SK-N-SH (cell line): ENCODE results near the gene ARF5. TPM values are rescaled to one million over a fixed set of nuclear protein-coding genes. Genes with fewer than 3 reads are reported as not detected.

ENCODE experiments used
- CTCF ChIA-PET: fragments of 300-600, 350-600 bp; formaldehyde crosslinking; extraction: SDS; loops from one replicate; lab custom pipeline; 2021; lab: Yijun Ruan, JAX
- POLR2A ChIA-PET: fragments of 350-600 bp; sonication (Branson Sonifier 250); formaldehyde crosslinking; extraction: SDS; loops from one replicate; lab custom pipeline; 2020; ENCODE audit warnings: antibody characterized with exemption, inconsistent platforms; lab: Yijun Ruan, JAX
- DNase-seq: peaks from one replicate; pipeline ENCODE4 v3.0.0; 2012
- H2AFZ ChIP-seq: fragments of 200-600 bp; sonication (generic); 2 replicates; pipeline ENCODE4 v1.8.1; 2016; ENCODE audit warnings: antibody characterized with exemption, mild to moderate bottlenecking, low read depth
- H3F3A ChIP-seq: fragments of 200-600 bp; sonication (generic); replicated peaks from 2 replicates; pipeline ENCODE3; 2016; ENCODE audit warnings: antibody characterized with exemption, mild to moderate bottlenecking; ENCODE audit not compliant: insufficient read depth
- H3K27ac ChIP-seq, 2 experiments: fragments of 200-500 bp in 1 of 2; fragments of 200-600 bp in 1 of 2; sonication (Bioruptor generic) in 1 of 2; sonication (generic), shearing (Covaris generic) in 1 of 2; 2 replicates each; pipeline versions ENCODE4 v1.5.1 to v1.6.1; 2014 to 2016; ENCODE audit warnings: low read depth in 2 of 2, inconsistent platforms in 1 of 2, low read length in 1 of 2, mild to moderate bottlenecking in 1 of 2, mixed read lengths in 1 of 2
- H3K27me3 ChIP-seq: fragments of 200-600 bp; sonication (generic), shearing (Covaris generic); 2 replicates; pipeline ENCODE4 v1.6.1; 2016; ENCODE audit warnings: mixed run types; ENCODE audit not compliant: insufficient read depth
- H3K36me3 ChIP-seq, 2 experiments: fragments of 200-500 bp in 1 of 2; fragments of 200-600 bp in 1 of 2; sonication (Bioruptor generic) in 1 of 2; sonication (generic) in 1 of 2; replicated peaks in 1 of 2; 2 replicates each; pipeline versions ENCODE3 to v1.5.1; 2014 to 2016; ENCODE audit warnings: low read length in 1 of 2, mild to moderate bottlenecking in 1 of 2; ENCODE audit not compliant: insufficient read depth in 2 of 2, control insufficient read depth in 1 of 2
- H3K4me1 ChIP-seq, 2 experiments: fragments of 200-500 bp in 1 of 2; fragments of 200-600 bp in 1 of 2; sonication (Bioruptor generic) in 1 of 2; sonication (generic), shearing (Covaris generic) in 1 of 2; 2 replicates each; pipeline versions ENCODE4 v1.5.1 to v1.6.1; 2014 to 2016; ENCODE audit warnings: low read depth in 1 of 2, low read length in 1 of 2, mixed run types in 1 of 2; ENCODE audit not compliant: insufficient read depth in 2 of 2, control insufficient read depth in 1 of 2
- H3K4me2 ChIP-seq: fragments of 200-600 bp; sonication (generic), shearing (Covaris generic); 2 replicates; pipeline ENCODE4 v1.6.1; 2017; ENCODE audit warnings: mixed run types
- H3K4me3 ChIP-seq, 2 experiments: fragments of 200-500 bp in 1 of 2; fragments of 200-600 bp in 1 of 2; sonication (Bioruptor generic) in 1 of 2; sonication (generic), shearing (Covaris generic) in 1 of 2; 2 replicates each; pipeline versions ENCODE4 v1.5.1 to v1.8.1; 2014 to 2016; ENCODE audit warnings: low read depth in 2 of 2, inconsistent platforms in 1 of 2, low read length in 1 of 2, mild to moderate bottlenecking in 1 of 2, mixed read lengths in 1 of 2, moderate library complexity in 1 of 2
- H3K79me2 ChIP-seq: fragments of 200-600 bp; sonication (generic); 2 replicates; pipeline ENCODE4 v1.8.1; 2017; ENCODE audit warnings: mild to moderate bottlenecking; ENCODE audit not compliant: insufficient read depth
- H3K9ac ChIP-seq: fragments of 200-600 bp; sonication (generic); 2 replicates; pipeline ENCODE4 v1.6.1; 2017; ENCODE audit warnings: mixed run types
- H3K9me2 ChIP-seq: fragments of 200-600 bp; sonication (generic); 2 replicates; pipeline ENCODE4 v1.6.1; 2017; ENCODE audit warnings: mixed run types
- H3K9me3 ChIP-seq: fragments of 200-600 bp; sonication (generic); 2 replicates; pipeline ENCODE4 v1.6.1; 2017; ENCODE audit warnings: mixed run types, mild to moderate bottlenecking, moderate library complexity
- H4K20me1 ChIP-seq: fragments of 200-600 bp; sonication (generic); 2 replicates; pipeline ENCODE4 v1.6.1; 2017; ENCODE audit warnings: mild to moderate bottlenecking, mixed run types; ENCODE audit not compliant: insufficient read depth
- ELF1 ChIP-seq: IDR thresholded peaks from 2 replicates; pipeline ENCODE4 v1.4.0; 2012
- EZH2phosphoT487 ChIP-seq: fragments of 200-600 bp; sonication (generic); IDR thresholded peaks from 2 replicates; pipeline ENCODE4 v1.6.1; 2017; ENCODE audit warnings: low read depth, mixed run types, mild to moderate bottlenecking, antibody characterized with exemption, moderate library complexity, borderline replicate concordance
- FOSL2 ChIP-seq: IDR thresholded peaks from 2 replicates; pipeline ENCODE4 v1.4.0; 2012; ENCODE audit warnings: low read depth, mild to moderate bottlenecking, moderate library complexity, borderline replicate concordance
- FOXM1 ChIP-seq: IDR thresholded peaks from 2 replicates; pipeline ENCODE4 v1.4.0; 2012; ENCODE audit warnings: low read depth, mild to moderate bottlenecking
- MEF2A ChIP-seq: IDR thresholded peaks from 2 replicates; pipeline ENCODE4 v1.4.0; 2012; ENCODE audit warnings: low read depth, borderline replicate concordance
- MXI1 ChIP-seq: IDR thresholded peaks from 2 replicates; pipeline ENCODE4 v1.6.1; 2012; ENCODE audit warnings: mild to moderate bottlenecking, low read depth, low read length, improper control_type of control experiment
- NRF1 ChIP-seq: IDR thresholded peaks from 2 replicates; pipeline ENCODE4 v1.6.1; 2012; ENCODE audit warnings: low read depth, mild to moderate bottlenecking, low read length
- POLR2AphosphoS5 ChIP-seq: IDR thresholded peaks from 2 replicates; pipeline ENCODE4 v1.6.1; 2012; ENCODE audit warnings: low read depth, low read length
- RFX5 ChIP-seq: IDR thresholded peaks from 2 replicates; pipeline ENCODE4 v1.6.1; 2012; ENCODE audit warnings: mild to moderate bottlenecking, improper control_type of control experiment, low read length
- SIN3A ChIP-seq: IDR thresholded peaks from 2 replicates; pipeline ENCODE4 v1.6.1; 2012; ENCODE audit warnings: low read depth, mild to moderate bottlenecking, low read length, moderate library complexity, borderline replicate concordance
- SMC3 ChIP-seq: IDR thresholded peaks from 2 replicates; pipeline ENCODE4 v1.6.1; 2012; ENCODE audit warnings: low read depth, low read length, improper control_type of control experiment
- TAF1 ChIP-seq: IDR thresholded peaks from 2 replicates; pipeline ENCODE4 v1.6.1; 2012; ENCODE audit warnings: low read depth, mild to moderate bottlenecking, low read length, moderate library complexity, borderline replicate concordance
- TCF12 ChIP-seq: IDR thresholded peaks from 2 replicates; pipeline ENCODE4 v1.4.0; 2012
- USF1 ChIP-seq: IDR thresholded peaks from 2 replicates; pipeline ENCODE4 v1.4.0; 2012; ENCODE audit warnings: low read depth, borderline replicate concordance
- YY1 ChIP-seq: IDR thresholded peaks from 2 replicates; pipeline ENCODE4 v1.4.0; 2012; ENCODE audit warnings: low read depth, mild to moderate bottlenecking
- WGBS: methylation state at CpG from one replicate; pipeline ENCODE4 v1.1.6; 2017; ENCODE audit warnings: low lambda C conversion rate; 5-methylcytosine and 5-hydroxymethylcytosine counted together
- polyA plus RNA-seq, 3 experiments: library from polyadenylated mRNA; depleted of rRNA; stranded (reverse); fragments of >200 nt; gene quantifications; 2 replicates each; pipeline ENCODE4 v1.2.3, GENCODE V29; 2012
- TF ChIP-seq, protein P1 (sequence below): IDR thresholded peaks from 2 replicates; pipeline ENCODE4; 2012

The ARF5 gene
- polyA plus RNA-seq, 1 of the 3 experiments (the other 2 are of a cell fraction) = 562 TPM

- TF ChIP-seq, protein P1, sequence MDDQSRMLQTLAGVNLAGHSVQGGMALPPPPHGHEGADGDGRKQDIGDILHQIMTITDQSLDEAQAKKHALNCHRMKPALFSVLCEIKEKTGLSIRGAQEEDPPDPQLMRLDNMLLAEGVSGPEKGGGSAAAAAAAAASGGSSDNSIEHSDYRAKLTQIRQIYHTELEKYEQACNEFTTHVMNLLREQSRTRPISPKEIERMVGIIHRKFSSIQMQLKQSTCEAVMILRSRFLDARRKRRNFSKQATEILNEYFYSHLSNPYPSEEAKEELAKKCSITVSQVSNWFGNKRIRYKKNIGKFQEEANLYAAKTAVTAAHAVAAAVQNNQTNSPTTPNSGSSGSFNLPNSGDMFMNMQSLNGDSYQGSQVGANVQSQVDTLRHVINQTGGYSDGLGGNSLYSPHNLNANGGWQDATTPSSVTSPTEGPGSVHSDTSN = no peak
- no peak for TF ChIP-seq FOSL2
- no peak for TF ChIP-seq FOXM1
- no peak for TF ChIP-seq EZH2phosphoT487
- no peak for TF ChIP-seq TCF12
These were observed 30.6 kb downstream of the ARF5 start (continued) for GRCh38 chr7:127618775-127619174.

DNA sequence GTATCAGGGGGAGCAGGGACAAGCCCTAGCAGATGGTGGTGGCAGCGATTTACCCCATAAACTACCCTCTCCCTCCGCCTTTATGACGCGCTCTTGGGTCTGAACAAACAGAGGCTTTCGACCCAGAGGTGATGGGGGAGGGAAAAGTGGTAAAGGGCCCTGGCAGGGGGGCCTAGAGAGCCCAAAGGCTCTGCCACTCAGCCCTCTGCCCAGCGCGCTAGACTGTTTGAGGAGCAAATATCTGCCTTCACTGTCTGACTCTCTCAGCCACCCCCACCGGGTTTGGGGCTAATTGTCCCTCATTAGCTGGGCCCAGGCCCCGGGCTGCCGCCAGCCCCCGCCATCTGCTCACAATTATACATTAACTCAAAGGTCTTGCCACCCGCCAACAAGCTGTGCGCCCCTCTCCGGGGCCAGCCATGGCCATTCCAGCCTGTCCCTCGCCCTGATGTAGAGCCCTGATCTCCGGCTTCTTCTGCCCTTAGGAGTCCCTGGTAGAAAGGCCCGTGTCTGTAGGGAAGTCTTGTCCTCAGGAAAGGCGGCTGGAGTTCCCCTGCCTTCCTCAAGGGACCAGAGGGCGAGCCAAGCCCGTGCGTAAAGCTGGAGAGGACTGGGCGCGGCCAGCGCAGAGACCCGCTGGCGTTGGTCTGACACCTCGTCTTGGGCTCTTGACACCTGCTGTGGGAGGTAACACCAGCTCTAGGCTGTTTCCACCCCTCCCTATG lies 31.6 kb downstream of the ARF5 start:
- CTCF ChIA-PET = interaction anchor here (1.0 to 1.3 kb wide), 3 partner anchors 9 to 31 kb away, joined by 3 to 7 read pairs (median 5); partner anchors contain the start of gene ARF5

More for the DNA sequence above, 31.6 kb downstream of the ARF5 start:
- 0 out of 2 replicates have a peak, but pooled peaks cover 3% of the 10 kb centered on the region for H3K9me3 ChIP-seq
- H4K20me1 ChIP-seq = no peaks in the 10 kb centered on the region
- H3K9ac ChIP-seq = no peak overlapping the region
- H3K27me3 ChIP-seq = peaks cover 73% of the 10 kb centered on the region
- H3K36me3 ChIP-seq = no peaks in the 10 kb centered on the region
- no peak overlapping the region for H2AFZ ChIP-seq
- no peaks in the 10 kb centered on the region for H3F3A ChIP-seq
- 2% methylated on average over 19 of the region's 27 CpGs for WGBS
- POLR2A ChIA-PET = no interaction called here
- no peak overlapping the region for H3K27ac ChIP-seq
- H3K9me2 ChIP-seq = no peaks in the 10 kb centered on the region
- H3K79me2 ChIP-seq = no peaks in the 10 kb centered on the region
- H3K4me3 ChIP-seq = no peak overlapping the region
- no peak overlapping the region; the same call in 1 of the 2 replicates for H3K4me2 ChIP-seq
- no peak for TF ChIP-seq USF1
- no peak for TF ChIP-seq SIN3A
- TF ChIP-seq SMC3 = no peak
- TF ChIP-seq NRF1 = no peak
- TF ChIP-seq ELF1 = no peak
- TF ChIP-seq MXI1 = no peak
- no peak for TF ChIP-seq FOXM1
- no peak for TF ChIP-seq YY1
- no peak for TF ChIP-seq RFX5
- no peak for TF ChIP-seq TAF1
- no peak for TF ChIP-seq POLR2AphosphoS5
- no peak for TF ChIP-seq MEF2A
- no peak for TF ChIP-seq EZH2phosphoT487
- TF ChIP-seq, all 33 proteins: peak for 0
- no peaks in the 10 kb centered on the region; a peak in 1 of 4 replicates for H3K4me1 ChIP-seq
- peak; percentile 41 for DNase-seq
